SK-MEL-5 (cell line): ENCODE measurements around the gene UNC5A. TPM values are rescaled to one million over a fixed set of nuclear protein-coding genes. Genes with fewer than 3 reads are reported as not detected.

Source experiments
- DNase-seq: peaks from one replicate; pipeline ENCODE4 v3.0.0-alpha.2; 2016; ENCODE audit warnings: low read depth, low spot score
- in situ Hi-C: cut with HindIII; loops from 2 replicates; pipeline ENCODE4 v1.10.0; 2016; ENCODE audit warnings: low sequenced_read_pairs, high pct_unique_total_duplicates, low pct_unique_long_range_greater_than_20kb
- total RNA-seq: library from RNA; depleted of rRNA; stranded (reverse); fragments of >200 nt; shearing (Covaris generic); gene quantifications from 2 replicates; pipeline ENCODE4 v1.2.3, GENCODE V29; 2014; rRNA removed

UNC5A gene
- total RNA-seq, 1 experiment from 2014 or later: not detected

DNA sequence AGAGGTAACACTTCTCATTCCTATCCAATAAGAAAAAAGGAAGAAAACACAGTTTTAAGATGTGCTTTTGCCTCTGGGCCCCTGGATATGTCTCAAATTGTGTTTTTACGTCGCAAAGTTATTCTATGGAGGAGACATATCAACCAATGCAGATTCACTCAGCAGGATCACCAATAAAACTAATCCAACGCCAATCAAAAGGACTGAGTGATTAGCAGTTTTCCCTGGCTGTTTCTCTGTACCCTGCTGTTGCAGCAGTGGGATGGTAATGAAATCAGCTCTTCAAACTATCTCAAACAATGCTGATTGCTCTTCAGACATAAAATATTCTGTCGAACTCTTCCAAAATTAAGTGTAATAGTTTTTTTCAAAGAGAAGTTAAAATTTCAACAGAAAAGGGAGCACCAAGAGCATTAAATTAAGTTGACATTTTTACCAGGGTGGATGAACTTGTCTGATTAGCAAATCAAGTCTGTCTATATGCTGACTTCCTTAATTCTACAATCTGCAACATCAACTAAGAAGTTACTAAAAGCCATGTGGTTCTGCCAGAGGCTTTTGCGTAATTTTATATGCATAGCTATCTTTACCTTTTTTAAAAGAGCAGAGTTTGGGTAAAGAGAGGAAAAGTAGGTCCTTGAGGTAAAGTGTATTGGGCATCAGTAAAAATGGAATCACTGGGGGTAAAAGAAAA is 98.5 kb downstream of the UNC5A start:
- in situ Hi-C loops: no loop called here
- no peak for DNase-seq

DNA sequence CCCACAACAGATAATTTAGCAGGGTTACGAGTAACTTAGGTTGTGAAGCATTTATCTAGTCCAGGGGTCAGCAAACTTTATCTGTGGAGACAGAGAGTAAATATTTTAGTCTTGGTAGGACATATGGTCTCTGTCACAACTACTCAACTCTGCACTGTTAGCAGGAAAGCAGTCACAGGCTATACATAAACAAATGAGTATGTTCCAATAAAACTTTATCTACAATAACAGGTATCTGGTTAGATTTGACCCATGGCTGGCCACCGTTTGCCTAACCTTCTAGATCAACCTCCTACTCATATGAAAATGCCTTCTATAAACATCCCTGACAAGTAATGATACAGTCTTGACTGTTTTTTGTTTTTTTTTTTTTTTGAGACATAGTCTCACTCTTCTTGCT is 101.8 kb downstream of the UNC5A start:
- in situ Hi-C loops: no loop called here
- no peak for DNase-seq

DNA sequence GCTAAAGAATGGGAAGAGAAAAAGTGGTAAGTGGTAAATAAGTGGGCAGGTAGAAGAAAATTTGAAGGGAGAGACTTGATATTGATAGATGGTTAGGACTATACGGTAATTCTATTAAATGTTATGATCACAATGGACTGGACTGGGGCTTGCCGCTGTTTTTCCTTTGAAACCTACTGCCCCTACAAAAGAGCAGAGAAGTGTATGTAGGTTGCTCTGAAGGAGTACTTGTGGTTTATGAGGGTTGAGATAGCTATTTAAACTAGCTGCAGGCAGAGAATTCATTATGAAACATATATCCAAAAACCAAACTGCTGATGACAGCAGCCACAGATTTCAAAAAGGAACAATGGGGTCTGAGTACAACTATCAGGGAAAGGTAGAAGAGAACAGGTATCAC is 105.5 kb downstream of the UNC5A start:
- no peak for DNase-seq

DNA sequence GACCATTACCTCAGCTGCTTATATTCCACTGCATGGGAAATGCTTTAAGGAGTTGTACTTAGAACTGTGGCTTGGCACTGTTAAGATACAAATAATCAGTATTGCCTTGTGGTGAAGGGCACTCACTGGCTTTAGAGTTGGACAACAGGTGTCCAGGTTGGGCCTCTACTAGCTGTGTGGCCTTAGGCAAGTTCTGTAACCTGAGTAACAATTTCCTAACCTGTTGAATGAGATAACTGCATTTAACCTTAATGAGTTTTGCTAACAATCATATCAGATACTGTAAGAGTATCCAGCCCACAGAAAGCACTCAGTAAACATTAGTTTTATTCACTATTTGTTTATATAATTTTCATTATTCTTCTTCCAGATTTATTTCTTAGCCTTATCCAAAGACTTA is 106.0 kb downstream of the UNC5A start:
- in situ Hi-C loops: no loop called here
- DNase-seq: no peak

More for the DNA sequence above, 105.5 kb downstream of the UNC5A start:
- in situ Hi-C loops: no loop called here

DNA sequence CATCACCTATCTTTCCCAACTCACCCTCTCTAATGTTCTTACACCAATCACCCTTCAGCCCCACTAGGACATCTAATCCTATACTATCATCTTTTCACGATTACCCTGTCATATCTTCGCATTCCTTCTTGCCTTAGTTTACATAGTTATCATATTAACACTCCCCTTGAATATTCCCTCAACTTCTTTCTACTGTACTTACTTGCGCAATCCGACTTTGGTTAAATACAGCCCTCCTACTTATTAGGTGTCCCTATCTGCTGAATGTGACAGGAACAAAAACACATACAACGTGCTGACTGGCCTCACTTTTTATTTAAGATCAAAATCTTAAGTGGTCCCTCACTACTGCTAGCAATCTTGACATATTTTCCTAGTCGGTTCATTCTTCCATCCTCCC is 108.3 kb downstream of the UNC5A start:
- DNase-seq: no peak
- in situ Hi-C loops: no loop called here

DNA sequence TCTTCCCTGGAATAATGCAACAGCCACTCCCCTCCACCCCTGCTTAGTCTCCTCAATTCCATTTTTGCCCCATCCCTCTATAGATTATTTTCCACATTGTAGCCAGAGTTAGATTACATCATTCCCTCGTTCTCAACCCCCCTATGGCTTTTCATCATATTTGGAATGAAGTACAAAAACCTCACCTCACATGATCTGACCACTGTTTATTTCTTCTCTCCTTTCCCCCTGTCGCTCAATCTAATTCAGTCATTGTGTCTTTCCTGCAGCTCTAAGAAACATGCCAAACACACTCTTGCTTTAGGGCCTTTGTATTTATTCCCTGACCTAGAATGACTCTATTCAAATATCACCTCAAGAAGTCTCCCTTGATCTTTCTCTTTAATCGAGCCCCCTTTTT is 111.4 kb downstream of the UNC5A start:
- peak; percentile 16 for DNase-seq
- in situ Hi-C loops: no loop called here

DNA sequence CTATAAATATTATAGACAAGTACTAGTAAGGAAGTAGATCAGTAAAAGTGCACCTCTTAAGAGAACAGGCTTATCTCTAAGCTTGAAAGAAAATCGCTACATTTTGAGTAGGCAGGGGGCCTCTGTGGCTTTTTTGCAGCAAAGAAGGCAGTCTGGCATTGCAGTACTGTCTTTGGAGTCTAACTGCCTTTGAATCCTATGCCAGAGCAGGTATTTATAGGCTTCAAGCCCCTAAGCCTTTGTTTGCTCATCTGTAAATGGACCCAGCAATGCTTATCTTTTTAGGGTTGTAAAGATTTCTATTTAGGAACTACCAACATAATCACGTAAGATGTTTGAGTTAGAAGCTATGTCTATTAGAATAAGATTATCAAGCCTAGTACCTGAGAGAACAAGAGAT is 112.5 kb downstream of the UNC5A start:
- no peak for DNase-seq
- in situ Hi-C loops: no loop called here

DNA sequence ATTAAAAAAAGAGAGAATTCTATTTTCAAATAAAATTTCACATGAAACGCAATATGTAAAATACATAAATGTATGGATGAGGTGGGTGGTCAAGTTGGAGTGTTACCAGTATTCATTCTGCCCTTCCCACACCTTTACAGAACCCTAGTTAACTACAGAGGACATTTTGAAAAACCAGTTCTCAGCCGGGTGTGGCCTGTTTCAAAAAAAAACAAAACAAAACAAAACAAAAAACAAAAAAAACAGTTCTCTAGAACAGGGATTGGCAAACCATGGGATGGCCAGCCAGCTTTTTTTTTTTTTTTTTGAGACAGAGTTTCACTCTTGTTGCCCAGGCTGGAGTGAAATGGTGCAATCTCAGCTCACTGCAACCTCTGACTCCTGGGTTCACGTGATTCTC is 117.2 kb downstream of the UNC5A start:
- in situ Hi-C loops: no loop called here
- DNase-seq: no peak

DNA sequence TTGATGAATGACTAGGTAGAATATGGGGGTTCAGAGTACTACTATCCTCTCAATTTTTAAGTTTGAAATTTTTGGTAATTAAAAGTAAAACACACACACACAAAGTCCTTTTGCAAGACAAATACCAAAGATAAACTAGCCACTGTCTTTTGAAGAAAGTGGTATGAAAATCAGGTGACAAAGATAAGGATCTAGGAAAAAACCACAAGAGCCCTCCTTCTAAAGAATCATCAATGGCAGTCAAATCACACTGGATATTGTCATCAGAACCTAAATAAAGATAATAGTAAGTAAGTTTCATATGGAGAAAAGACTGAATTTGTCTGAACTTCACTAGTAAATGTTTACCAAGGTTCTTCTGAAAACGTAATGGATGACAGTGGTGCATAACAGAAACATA is 119.3 kb downstream of the UNC5A start:
- in situ Hi-C loops: no loop called here
- DNase-seq: no peak

Other genes with a start within 250 kb of the UNC5A start
- gene GPRIN1, start 200.4 kb upstream of the UNC5A start, total RNA-seq: 4.1 and 5.0 TPM in 2 replicates
- 0.11 and 0.26 TPM in 2 replicates for gene SNCB, start 180.0 kb upstream of the UNC5A start, total RNA-seq
- gene EIF4E1B, start 179.9 kb upstream of the UNC5A start, total RNA-seq: not detected in 2 replicates
- 19.7 and 20.5 TPM in 2 replicates for gene TSPAN17, start 163.1 kb upstream of the UNC5A start, total RNA-seq
- not detected in 2 replicates for gene HK3, start 88.8 kb downstream of the UNC5A start, total RNA-seq
- gene UIMC1, start 196.2 kb downstream of the UNC5A start, total RNA-seq: 14.3 and 14.9 TPM in 2 replicates
- 9.0 and 9.2 TPM in 2 replicates for gene ZNF346, start 212.1 kb downstream of the UNC5A start, total RNA-seq